Prostate gland (tissue), 2 donors: ENCODE results near the gene NISCH. TPM values are rescaled to one million over a fixed set of nuclear protein-coding genes. Genes with fewer than 3 reads are reported as not detected.

ENCODE experiments used
- DNase-seq: peaks from one replicate; pipeline ENCODE4 v3.0.0-alpha.2; 2019; ENCODE audit warnings: low spot score
- H3K27ac ChIP-seq, 2 donors: fragments of 200-600 bp; sonication (generic); 2 replicates each; pipeline ENCODE4 v1.5.1; 2017 to 2019
- H3K27me3 ChIP-seq: fragments of 200-600 bp; sonication (generic); replicated peaks from 2 replicates; pipeline ENCODE4 v1.5.1; 2019; ENCODE audit not compliant: insufficient read depth
- H3K36me3 ChIP-seq, 2 donors: fragments of 200-600 bp; sonication (generic); 1 replicate in 1 of 2; 2 replicates in 1 of 2; pipeline versions ENCODE4 v1.5.1 to v1.8.1; 2017 to 2019
- H3K4me1 ChIP-seq: fragments of 200-600 bp; sonication (generic); replicated peaks from 2 replicates; pipeline ENCODE4 v1.5.1; 2019
- H3K4me3 ChIP-seq, 2 donors: fragments of 200-600 bp; sonication (generic); 2 replicates each; pipeline ENCODE4 v1.5.1; 2017 to 2019
- H3K9me3 ChIP-seq: fragments of 200-600 bp; sonication (generic); 2 replicates; pipeline ENCODE4 v1.5.1; 2017
- CTCF ChIP-seq, 4 experiments: fragments of 200-600 bp in 2 of 4; fragments of 450-650 bp in 2 of 4; sonication (generic) in 2 of 4; IDR thresholded peaks; 1 replicate in 3 of 4; 2 replicates in 1 of 4; pipeline ENCODE4 v1.5.1; 2016 to 2019; ENCODE audit warnings: antibody characterized with exemption in 4 of 4, mild to moderate bottlenecking in 2 of 4, moderate library complexity in 2 of 4
- POLR2A ChIP-seq: fragments of 450-650 bp; IDR thresholded peaks from one replicate; pipeline ENCODE4 v1.6.1; 2016; ENCODE audit warnings: antibody characterized with exemption, mild to moderate bottlenecking
- POLR2AphosphoS5 ChIP-seq: sonication (generic); formaldehyde crosslinking; IDR thresholded peaks from one replicate; pipeline ENCODE4 v1.6.1; 2017; ENCODE audit warnings: antibody characterized with exemption
- WGBS: methylation state at CpG from one replicate; pipeline ENCODE4 v1.1.5; 2018; 5-methylcytosine and 5-hydroxymethylcytosine counted together
- intact Hi-C: fragments of 100-400 bp; cut with DNase I; formaldehyde crosslinking; loops from one replicate; pipeline ENCODE4 v1.14.2; 2022
- total RNA-seq, 2 donors: library from RNA; depleted of rRNA; stranded (reverse); fragments of >200 nt; gene quantifications; one replicate each; pipeline ENCODE4 v1.1.0, GENCODE V29; 2016

The NISCH gene
- total RNA-seq, 2 donors from 2014 or later = 107 to 277 TPM

- Histone ChIP-seq H3K9me3 (no peaks in the 10 kb centered on the region), H3K27me3 (no peaks in the 10 kb centered on the region), H3K4me1 (no peaks in the 10 kb centered on the region), H3K36me3 (peaks cover 35 to 40% of the 10 kb centered on the region in 2 donors), H3K4me3 (no peak overlapping the region), H3K27ac (peak overlapping the region; percentile 31 to 72)
- TF ChIP-seq CTCF (IDR thresholded peaks at IDR 0.05) = peak in 3 of 4 experiments; percentile 15 to 23 (median 22)
- no peak for TF ChIP-seq POLR2AphosphoS5
- TF ChIP-seq POLR2A = no peak
- 83% methylated on average over 23 of the region's 23 CpGs for WGBS
- no peak for DNase-seq
- intact Hi-C loops = loop anchor here (5.0 kb wide), 1 partner anchor 50 kb away; the partner anchor contains the start of gene NT5DC2
Measured at GRCh38 chr3:52481819-52482521, 26.6 kb downstream of the NISCH start.

- Histone ChIP-seq H3K4me3 (no peak overlapping the region), H3K4me1 (no peaks in the 10 kb centered on the region), H3K27ac (peak overlapping the region; percentile 72 to 74), H3K9me3 (no peaks in the 10 kb centered on the region), H3K36me3 (peaks cover 34 to 42% of the 10 kb centered on the region in 2 donors), H3K27me3 (no peaks in the 10 kb centered on the region)
- intact Hi-C loops = loop anchor here (5.0 kb wide), 1 partner anchor 49 kb away; the partner anchor contains the start of gene NT5DC2
- TF ChIP-seq CTCF (IDR thresholded peaks at IDR 0.05) (no peak), POLR2A (no peak), POLR2AphosphoS5 (no peak)
- 73% methylated on average over 14 of the region's 14 CpGs for WGBS
- no peak for DNase-seq
Measured at GRCh38 chr3:52483081-52483480, 27.7 kb downstream of the NISCH start.

- 22% methylated on average over 13 of the region's 13 CpGs for WGBS
- no peak for TF ChIP-seq POLR2A
- TF ChIP-seq POLR2AphosphoS5 = peak; percentile 78
- Histone ChIP-seq H3K4me1 (no peaks in the 10 kb centered on the region), H3K27ac (peak overlapping the region; percentile 72 to 74), H3K4me3 (no peak overlapping the region), H3K36me3 (peaks cover 34 to 42% of the 10 kb centered on the region in 2 donors), H3K27me3 (no peaks in the 10 kb centered on the region), H3K9me3 (no peaks in the 10 kb centered on the region)
- peak; percentile 48 for DNase-seq
- intact Hi-C loops = loop anchor here (5.0 kb wide), 1 partner anchor 49 kb away; the partner anchor contains the start of gene NT5DC2
Measured at GRCh38 chr3:52483577-52484381, 28.4 kb downstream of the NISCH start.

- Histone ChIP-seq H3K36me3 (peaks cover 35 to 42% of the 10 kb centered on the region in 2 donors), H3K27me3 (no peaks in the 10 kb centered on the region), H3K4me1 (no peaks in the 10 kb centered on the region), H3K9me3 (no peaks in the 10 kb centered on the region), H3K27ac (peak overlapping the region; percentile 72 to 74), H3K4me3 (no peak overlapping the region)
- no peak for DNase-seq
- 40% methylated on average over 10 of the region's 10 CpGs for WGBS
- intact Hi-C loops = loop anchor here (5.0 kb wide), 1 partner anchor 47 kb away; the partner anchor contains the start of gene NT5DC2
- TF ChIP-seq POLR2A (no peak), CTCF (IDR thresholded peaks at IDR 0.05) (no peak), POLR2AphosphoS5 (no peak)
Measured at GRCh38 chr3:52484680-52485461, 29.5 kb downstream of the NISCH start.
